Transverse colon (tissue), 3 donors: ENCODE measurements around the gene PLXNB2.

Experiments
- POLR2A ChIP-seq: fragments of 450-650 bp; IDR thresholded peaks from one replicate; pipeline ENCODE4 v1.6.1; 2016; ENCODE audit warnings: antibody characterized with exemption, mild to moderate bottlenecking, moderate library complexity
- TF ChIP-seq, protein P1 (sequence below), 5 experiments: fragments of 200-600 bp in 3 of 5; fragments of 450-650 bp in 2 of 5; sonication (generic) in 3 of 5; IDR thresholded peaks; 1 replicate in 2 of 5; 2 replicates in 3 of 5; pipeline ENCODE4 v1.5.1; 2016 to 2017; ENCODE audit warnings: antibody characterized with exemption in 5 of 5, inconsistent platforms in 3 of 5, mild to moderate bottlenecking in 2 of 5, moderate library complexity in 1 of 5

GRCh38 chr22:50303515-50303847 is 4.0 kb downstream of the PLXNB2 start:
- TF ChIP-seq, protein P1, sequence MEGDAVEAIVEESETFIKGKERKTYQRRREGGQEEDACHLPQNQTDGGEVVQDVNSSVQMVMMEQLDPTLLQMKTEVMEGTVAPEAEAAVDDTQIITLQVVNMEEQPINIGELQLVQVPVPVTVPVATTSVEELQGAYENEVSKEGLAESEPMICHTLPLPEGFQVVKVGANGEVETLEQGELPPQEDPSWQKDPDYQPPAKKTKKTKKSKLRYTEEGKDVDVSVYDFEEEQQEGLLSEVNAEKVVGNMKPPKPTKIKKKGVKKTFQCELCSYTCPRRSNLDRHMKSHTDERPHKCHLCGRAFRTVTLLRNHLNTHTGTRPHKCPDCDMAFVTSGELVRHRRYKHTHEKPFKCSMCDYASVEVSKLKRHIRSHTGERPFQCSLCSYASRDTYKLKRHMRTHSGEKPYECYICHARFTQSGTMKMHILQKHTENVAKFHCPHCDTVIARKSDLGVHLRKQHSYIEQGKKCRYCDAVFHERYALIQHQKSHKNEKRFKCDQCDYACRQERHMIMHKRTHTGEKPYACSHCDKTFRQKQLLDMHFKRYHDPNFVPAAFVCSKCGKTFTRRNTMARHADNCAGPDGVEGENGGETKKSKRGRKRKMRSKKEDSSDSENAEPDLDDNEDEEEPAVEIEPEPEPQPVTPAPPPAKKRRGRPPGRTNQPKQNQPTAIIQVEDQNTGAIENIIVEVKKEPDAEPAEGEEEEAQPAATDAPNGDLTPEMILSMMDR (IDR thresholded peaks at IDR 0.05), result no peak
- TF ChIP-seq POLR2A, result no peak
